GM12874 (cell line): Measurements from ENCODE around the gene CFAP299.

Source experiments
- TF ChIP-seq, protein P1 (sequence below): IDR thresholded peaks from 2 replicates; pipeline ENCODE4 v1.5.1; 2011; ENCODE audit warnings: low read depth, mild to moderate bottlenecking, control low read depth, low read length, moderate library complexity; ENCODE audit not compliant: insufficient read depth

The CFAP299 gene

GRCh38 chr4:80305466-80305865, 30.1 kb upstream of the CFAP299 start:
- TF ChIP-seq, protein P1, sequence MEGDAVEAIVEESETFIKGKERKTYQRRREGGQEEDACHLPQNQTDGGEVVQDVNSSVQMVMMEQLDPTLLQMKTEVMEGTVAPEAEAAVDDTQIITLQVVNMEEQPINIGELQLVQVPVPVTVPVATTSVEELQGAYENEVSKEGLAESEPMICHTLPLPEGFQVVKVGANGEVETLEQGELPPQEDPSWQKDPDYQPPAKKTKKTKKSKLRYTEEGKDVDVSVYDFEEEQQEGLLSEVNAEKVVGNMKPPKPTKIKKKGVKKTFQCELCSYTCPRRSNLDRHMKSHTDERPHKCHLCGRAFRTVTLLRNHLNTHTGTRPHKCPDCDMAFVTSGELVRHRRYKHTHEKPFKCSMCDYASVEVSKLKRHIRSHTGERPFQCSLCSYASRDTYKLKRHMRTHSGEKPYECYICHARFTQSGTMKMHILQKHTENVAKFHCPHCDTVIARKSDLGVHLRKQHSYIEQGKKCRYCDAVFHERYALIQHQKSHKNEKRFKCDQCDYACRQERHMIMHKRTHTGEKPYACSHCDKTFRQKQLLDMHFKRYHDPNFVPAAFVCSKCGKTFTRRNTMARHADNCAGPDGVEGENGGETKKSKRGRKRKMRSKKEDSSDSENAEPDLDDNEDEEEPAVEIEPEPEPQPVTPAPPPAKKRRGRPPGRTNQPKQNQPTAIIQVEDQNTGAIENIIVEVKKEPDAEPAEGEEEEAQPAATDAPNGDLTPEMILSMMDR = no peak

GRCh38 chr4:80306260-80306659, 29.3 kb upstream of the CFAP299 start:
- TF ChIP-seq, protein P1 = no peak

GRCh38 chr4:80307183-80307735, 28.3 kb upstream of the CFAP299 start:
- TF ChIP-seq, protein P1 = no peak

DNA sequence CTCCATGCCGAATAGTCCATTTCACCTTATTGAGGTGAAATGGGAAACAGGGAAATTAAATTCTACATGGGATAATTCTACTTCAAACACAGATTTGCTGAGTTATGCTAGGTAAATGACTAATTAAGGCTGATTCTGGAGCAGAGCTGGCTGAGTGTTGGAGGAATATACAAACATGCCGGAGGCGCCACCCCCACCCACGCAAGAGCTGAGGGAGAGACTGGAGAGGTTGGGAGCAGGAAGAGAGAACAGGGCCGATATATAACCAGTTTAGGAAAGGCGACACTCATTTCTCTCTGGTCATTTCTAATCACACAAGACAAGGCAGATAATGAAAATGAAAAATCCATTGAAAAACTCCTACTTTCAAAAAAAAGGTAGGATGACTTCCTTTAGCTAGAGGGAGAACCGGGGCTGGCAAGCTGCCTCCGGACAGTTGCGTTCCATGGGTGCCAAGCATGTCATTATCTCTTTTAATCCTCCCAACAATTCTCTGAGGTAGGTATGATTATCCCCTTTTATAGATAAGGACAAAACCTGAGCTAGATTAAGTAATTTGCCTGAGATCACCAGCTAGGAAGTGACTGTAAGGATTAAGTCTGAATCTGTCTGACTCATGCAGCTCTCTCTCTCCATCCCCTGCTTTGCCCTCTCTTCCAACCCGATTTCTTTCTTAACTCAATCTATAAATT, 27.6 kb upstream of the CFAP299 start:
- TF ChIP-seq, protein P1 = no peak

DNA sequence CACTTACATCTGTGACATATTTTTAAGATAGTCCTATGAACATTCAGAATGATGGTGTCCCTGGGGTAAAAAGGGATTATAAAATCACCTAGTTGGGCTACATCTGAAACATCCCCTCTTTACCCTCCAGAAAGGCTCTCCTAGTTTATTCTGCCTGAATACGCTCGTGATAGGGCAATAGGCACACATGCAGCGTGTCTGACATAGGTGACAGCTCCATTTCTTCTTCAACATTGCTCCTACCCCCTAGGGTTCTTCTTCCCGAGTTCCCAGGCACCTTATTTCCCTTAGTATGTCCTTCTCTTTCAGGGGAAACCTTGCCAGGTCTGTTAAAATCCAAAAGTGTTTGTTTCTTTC, 27.1 kb upstream of the CFAP299 start:
- TF ChIP-seq, protein P1 = no peak

DNA sequence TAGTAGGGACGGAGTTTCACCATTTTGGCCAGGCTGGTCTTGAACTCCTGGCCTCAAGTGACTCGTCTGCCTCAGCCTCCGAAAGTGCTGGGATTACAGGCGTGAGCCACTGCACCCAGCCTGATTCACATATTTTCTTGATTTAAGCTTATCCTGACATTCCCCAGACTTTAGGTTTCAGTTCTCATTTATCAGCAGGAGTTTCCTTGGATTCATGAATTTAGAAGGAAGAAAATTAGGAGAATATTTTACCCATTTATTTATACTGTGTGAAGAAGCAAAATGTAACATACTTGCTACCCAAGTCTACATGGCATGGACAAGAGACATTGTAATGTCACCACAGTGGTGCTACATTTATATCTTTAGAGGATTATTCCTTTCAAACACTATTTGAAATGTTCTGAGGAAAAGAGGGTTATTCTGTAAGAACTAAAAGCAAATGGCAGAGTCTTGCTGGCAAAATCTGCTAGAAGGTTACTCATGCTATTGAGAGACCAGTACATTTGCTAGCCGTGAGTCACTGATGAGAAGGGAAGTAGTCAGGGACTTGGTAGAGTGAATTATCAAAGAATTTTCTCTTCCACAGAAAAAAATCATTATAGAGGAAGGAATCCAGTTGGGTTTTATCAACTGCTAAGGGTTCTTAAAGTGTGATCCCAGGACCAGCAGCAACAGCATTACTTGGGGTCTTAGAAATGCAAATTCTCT, 26.1 kb upstream of the CFAP299 start:
- TF ChIP-seq, protein P1 = no peak

- TF ChIP-seq, protein P1 = no peak
Observed at GRCh38 chr4:80311130-80311529, 24.4 kb upstream of the CFAP299 start.
